A673 (cell line): ENCODE data around the gene MACROH2A1.

Experiments used
- CTCF ChIP-seq: fragments of 300-800, 200-600 bp; sonication (generic); conservative IDR thresholded peaks from 2 replicates; pipeline ENCODE4 v1.5.1; 2017; ENCODE audit warnings: low read depth, mild to moderate bottlenecking, antibody characterized with exemption, low read length, moderate library complexity, mixed read lengths
- EZH2 ChIP-seq: fragments of 200-600 bp; sonication (generic); IDR thresholded peaks from 2 replicates; pipeline ENCODE4 v1.6.1; 2017; ENCODE audit warnings: borderline replicate concordance, low read depth, mild to moderate bottlenecking, mixed read lengths, antibody characterized with exemption, low read length; ENCODE audit not compliant: poor library complexity, severe bottlenecking

GRCh38 chr5:135422419-135422818 is 23.4 kb upstream of the MACROH2A1 start:
- TF ChIP-seq CTCF (no peak), EZH2 (no peak)
